ENCODE results near the gene CPO. TPM values are rescaled to one million over a fixed set of nuclear protein-coding genes. Genes with fewer than 3 reads are reported as not detected.

Gene CPO
- total RNA-seq, 1 experiment from 2014 or later: 0.32 TPM

- DNase-seq (ENCODE audit: low read depth, low spot score) (no peak), ATAC-seq (no peak)
- Histone ChIP-seq H3K4me3 (replicated peaks in 1 of 2; ENCODE audit: low read depth in 1 of 2, low read length in 2 of 2) (no peak overlapping the region), H4K20me1 (ENCODE audit: insufficient read depth) (no peaks in the 10 kb centered on the region), H3K9me2 (ENCODE audit: insufficient read depth) (no peaks in the 10 kb centered on the region), H3K79me2 (ENCODE audit: insufficient read depth, low read length) (no peaks in the 10 kb centered on the region), H2AFZ (ENCODE audit: low read depth, low read length, poor library complexity, severe bottlenecking) (no peak overlapping the region), H3K9ac (ENCODE audit: low read length) (no peak overlapping the region), H3K27me3 (ENCODE audit: insufficient read depth, low read length) (no peaks in the 10 kb centered on the region), H3K27ac (ENCODE audit: low read depth, low read length) (no peak overlapping the region), H3K36me3 (ENCODE audit: control insufficient read depth in 1 of 2, insufficient read depth in 2 of 2, low read length in 2 of 2) (no peaks in the 10 kb centered on the region), H3K9me3 (ENCODE audit: control insufficient read depth in 1 of 2, insufficient read depth in 1 of 2, low read depth in 1 of 2, low read length in 2 of 2) (no peaks in the 10 kb centered on the region), H3K4me1 (ENCODE audit: control insufficient read depth in 1 of 2, insufficient read depth in 2 of 2, low read length in 2 of 2) (peaks cover 0 to 9% of the 10 kb centered on the region in 2 experiments; a peak in 1 of 4 replicates), H3K4me2 (ENCODE audit: low read length) (no peak overlapping the region)
- no peak for TF ChIP-seq POLR2AphosphoS5 (IDR thresholded peaks at IDR 0.05; ENCODE audit: low read depth, low read length)
- POLR2A ChIA-PET: no interaction called here
- BruUV-seq (replicated peaks): no TSS peak
- RAD21 ChIA-PET (ENCODE audit: low non-redundant PET in 1 of 2, low total read pairs in 2 of 2, uncharacterized antibody in 2 of 2, unreplicated experiment in 2 of 2): no interaction called here
- CTCF ChIA-PET: no interaction called here
- intact Hi-C loops (cut with micrococcal nuclease): no loop called here
These were observed 29.9 kb downstream of the CPO start for GRCh38 chr2:206969192-206969591.

- ChIA-PET CTCF (no interaction called here), RAD21 (ENCODE audit: low non-redundant PET in 1 of 2, low total read pairs in 2 of 2, uncharacterized antibody in 2 of 2, unreplicated experiment in 2 of 2) (no interaction called here), POLR2A (no interaction called here)
- TF ChIP-seq SP1 (IDR thresholded peaks at IDR 0.05; ENCODE audit: low read depth) (no peak), ELF1 (IDR thresholded peaks at IDR 0.05; ENCODE audit: borderline replicate concordance, low read depth) (no peak), TCF7L2 (IDR thresholded peaks at IDR 0.05; ENCODE audit: borderline replicate concordance, extremely low read depth, insufficient read depth, insufficient read length) (no peak), ATF3 (IDR thresholded peaks at IDR 0.05) (no peak), JUND (IDR thresholded peaks at IDR 0.05) (no peak), SIN3A (IDR thresholded peaks at IDR 0.05; ENCODE audit: low read depth) (no peak)
- no peaks in the 10 kb centered on the region for H4K20me1 ChIP-seq (ENCODE audit: insufficient read depth)
- H3K4me2 ChIP-seq (ENCODE audit: low read length): no peak overlapping the region
- peaks cover 0 to 9% of the 10 kb centered on the region in 2 experiments; a peak in 1 of 4 replicates for H3K4me1 ChIP-seq (ENCODE audit: control insufficient read depth in 1 of 2, insufficient read depth in 2 of 2, low read length in 2 of 2)
- no peaks in the 10 kb centered on the region for H3K27me3 ChIP-seq (ENCODE audit: insufficient read depth, low read length)
- H2AFZ ChIP-seq (ENCODE audit: low read depth, low read length, poor library complexity, severe bottlenecking): no peak overlapping the region
- no peaks in the 10 kb centered on the region for H3K79me2 ChIP-seq (ENCODE audit: insufficient read depth, low read length)
- H3K9me2 ChIP-seq (ENCODE audit: insufficient read depth): no peaks in the 10 kb centered on the region; the same call in 1 of the 2 replicates
- intact Hi-C loops (cut with micrococcal nuclease): no loop called here
- H3K36me3 ChIP-seq (ENCODE audit: control insufficient read depth in 1 of 2, insufficient read depth in 2 of 2, low read length in 2 of 2): no peaks in the 10 kb centered on the region
- BruUV-seq (replicated peaks): no TSS peak
- no peak overlapping the region for H3K4me3 ChIP-seq (replicated peaks in 1 of 2; ENCODE audit: low read depth in 1 of 2, low read length in 2 of 2)
- H3K27ac ChIP-seq (ENCODE audit: low read depth, low read length): no peak overlapping the region
- no peaks in the 10 kb centered on the region for H3K9me3 ChIP-seq (ENCODE audit: control insufficient read depth in 1 of 2, insufficient read depth in 1 of 2, low read depth in 1 of 2, low read length in 2 of 2)
- no peak overlapping the region for H3K9ac ChIP-seq (ENCODE audit: low read length)
- DNase-seq (ENCODE audit: low read depth, low spot score) (no peak), ATAC-seq (no peak)
These were observed 31.5 kb downstream of the CPO start for GRCh38 chr2:206970589-206971360.

Data from HCT116 (cell line).